Loucy (cell line): ENCODE results near the gene TMPRSS13.
A peak's percentile ranks its signal among the peaks of the same experiment; 100 is the strongest.

Experiments used
- H2AFZ ChIP-seq: fragments of 200-600 bp; sonication (generic); 2 replicates; pipeline ENCODE4 v1.6.0; 2016; ENCODE audit warnings: antibody characterized with exemption, mild to moderate bottlenecking, low read length, moderate library complexity
- H3F3A ChIP-seq: fragments of 200-600 bp; 2 replicates; pipeline ENCODE4 v1.6.0; 2016; ENCODE audit warnings: antibody characterized with exemption, low read depth, mild to moderate bottlenecking
- H3K27me3 ChIP-seq: fragments of 200-600 bp; sonication (generic); 2 replicates; pipeline ENCODE4 v1.6.1; 2014; ENCODE audit warnings: low read length, mild to moderate bottlenecking; ENCODE audit not compliant: insufficient read depth, poor library complexity, severe bottlenecking
- H3K36me3 ChIP-seq: fragments of 200-600 bp; sonication (generic); 2 replicates; pipeline ENCODE4 v1.6.1; 2016; ENCODE audit warnings: low read length; ENCODE audit not compliant: insufficient read depth
- H3K4me1 ChIP-seq: fragments of 200-600 bp; sonication (generic); 2 replicates; pipeline ENCODE4 v1.5.1; 2014; ENCODE audit warnings: low read length, mild to moderate bottlenecking; ENCODE audit not compliant: insufficient read depth, poor library complexity, severe bottlenecking
- H3K4me2 ChIP-seq: fragments of 200-600 bp; sonication (generic); 2 replicates; pipeline ENCODE4 v1.6.0; 2014; ENCODE audit warnings: antibody characterized with exemption, low read length, low read depth, mild to moderate bottlenecking; ENCODE audit not compliant: poor library complexity, severe bottlenecking
- H3K4me3 ChIP-seq: fragments of 200-600 bp; sonication (generic); 2 replicates; pipeline ENCODE4 v1.5.1; 2014; ENCODE audit warnings: low read length, mild to moderate bottlenecking, mixed read lengths; ENCODE audit not compliant: poor library complexity, severe bottlenecking
- H3K79me2 ChIP-seq: fragments of 200-600 bp; sonication (generic); 2 replicates; pipeline ENCODE4 v1.6.1; 2014; ENCODE audit warnings: low read length; ENCODE audit not compliant: insufficient read depth
- H3K9ac ChIP-seq: fragments of 200-600 bp; sonication (generic); 2 replicates; pipeline ENCODE4 v1.6.0; 2014; ENCODE audit warnings: mild to moderate bottlenecking, low read depth, low read length, moderate library complexity; ENCODE audit not compliant: poor library complexity, severe bottlenecking
- H3K9me2 ChIP-seq: fragments of 200-600 bp; sonication (generic); replicated peaks from 2 replicates; pipeline ENCODE4 v1.6.1; 2016; ENCODE audit warnings: low read depth, low read length, mixed read lengths
- H3K9me3 ChIP-seq: fragments of 200-600 bp; sonication (generic); 2 replicates; pipeline ENCODE4 v1.6.1; 2014; ENCODE audit warnings: mild to moderate bottlenecking, antibody characterized with exemption, low read length, low read depth; ENCODE audit not compliant: insufficient read depth
- H4K20me1 ChIP-seq: fragments of 200-600 bp; sonication (generic); 2 replicates; pipeline ENCODE4 v1.6.0; 2014; ENCODE audit warnings: antibody characterized with exemption, low read length, mild to moderate bottlenecking; ENCODE audit not compliant: insufficient read depth, poor library complexity, severe bottlenecking
- EZH2phosphoT487 ChIP-seq: fragments of 200-600 bp; IDR thresholded peaks from 2 replicates; pipeline ENCODE4 v1.6.1; 2018; ENCODE audit warnings: antibody characterized with exemption, mild to moderate bottlenecking, moderate library complexity, borderline replicate concordance
- TF ChIP-seq, protein P1 (sequence below): fragments of 200-600 bp; sonication (generic); conservative IDR thresholded peaks from 2 replicates; pipeline ENCODE4 v1.5.1; 2014; ENCODE audit warnings: mild to moderate bottlenecking, antibody characterized with exemption, low read length

The TMPRSS13 gene

DNA sequence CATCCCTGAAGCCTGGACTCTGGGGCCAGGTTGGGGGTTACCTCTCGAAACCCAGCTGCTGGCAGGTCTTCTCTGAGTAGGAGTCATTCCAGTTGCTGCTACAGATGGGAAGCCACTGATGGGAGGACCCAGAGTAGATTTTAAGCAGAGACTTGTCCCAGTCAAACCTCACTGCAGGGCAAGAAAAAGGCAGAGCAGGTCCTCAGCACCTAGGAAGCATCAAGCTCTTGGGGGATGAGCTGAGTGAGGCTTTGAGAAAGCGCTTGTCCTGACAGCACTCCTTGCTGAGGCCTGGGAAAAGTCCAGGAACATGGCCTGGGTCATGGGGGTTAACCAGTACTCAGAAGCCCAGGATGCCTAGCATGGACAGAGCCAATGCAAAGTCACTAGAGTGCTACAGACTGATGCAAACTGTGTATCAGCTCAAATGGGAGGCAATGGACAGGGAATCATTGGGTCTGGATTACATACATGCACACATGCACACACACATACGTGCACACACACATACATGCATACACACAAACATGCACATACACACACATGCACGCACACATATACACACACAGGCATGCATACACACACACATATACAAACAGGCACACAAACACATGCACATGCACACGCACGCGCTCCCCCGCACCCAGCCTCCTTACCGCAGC, 15.3 kb downstream of the TMPRSS13 start:
- peak overlapping the region; percentile 59 for H3K9ac ChIP-seq
- H3K27me3 ChIP-seq, result no peaks in the 10 kb centered on the region
- H3K4me3 ChIP-seq, result no peak overlapping the region
- no peak for TF ChIP-seq EZH2phosphoT487
- TF ChIP-seq, protein P1, sequence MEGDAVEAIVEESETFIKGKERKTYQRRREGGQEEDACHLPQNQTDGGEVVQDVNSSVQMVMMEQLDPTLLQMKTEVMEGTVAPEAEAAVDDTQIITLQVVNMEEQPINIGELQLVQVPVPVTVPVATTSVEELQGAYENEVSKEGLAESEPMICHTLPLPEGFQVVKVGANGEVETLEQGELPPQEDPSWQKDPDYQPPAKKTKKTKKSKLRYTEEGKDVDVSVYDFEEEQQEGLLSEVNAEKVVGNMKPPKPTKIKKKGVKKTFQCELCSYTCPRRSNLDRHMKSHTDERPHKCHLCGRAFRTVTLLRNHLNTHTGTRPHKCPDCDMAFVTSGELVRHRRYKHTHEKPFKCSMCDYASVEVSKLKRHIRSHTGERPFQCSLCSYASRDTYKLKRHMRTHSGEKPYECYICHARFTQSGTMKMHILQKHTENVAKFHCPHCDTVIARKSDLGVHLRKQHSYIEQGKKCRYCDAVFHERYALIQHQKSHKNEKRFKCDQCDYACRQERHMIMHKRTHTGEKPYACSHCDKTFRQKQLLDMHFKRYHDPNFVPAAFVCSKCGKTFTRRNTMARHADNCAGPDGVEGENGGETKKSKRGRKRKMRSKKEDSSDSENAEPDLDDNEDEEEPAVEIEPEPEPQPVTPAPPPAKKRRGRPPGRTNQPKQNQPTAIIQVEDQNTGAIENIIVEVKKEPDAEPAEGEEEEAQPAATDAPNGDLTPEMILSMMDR, result no peak
- no peak overlapping the region for H2AFZ ChIP-seq
- H3F3A ChIP-seq, result no peaks in the 10 kb centered on the region
- H3K9me2 ChIP-seq, result no peaks in the 10 kb centered on the region
- no peaks in the 10 kb centered on the region for H3K36me3 ChIP-seq
- H3K4me1 ChIP-seq, result peaks cover 49% of the 10 kb centered on the region
- no peaks in the 10 kb centered on the region for H3K79me2 ChIP-seq
- no peaks in the 10 kb centered on the region for H3K9me3 ChIP-seq
- peak overlapping the region; percentile 62 for H3K4me2 ChIP-seq
- H4K20me1 ChIP-seq, result no peaks in the 10 kb centered on the region

DNA sequence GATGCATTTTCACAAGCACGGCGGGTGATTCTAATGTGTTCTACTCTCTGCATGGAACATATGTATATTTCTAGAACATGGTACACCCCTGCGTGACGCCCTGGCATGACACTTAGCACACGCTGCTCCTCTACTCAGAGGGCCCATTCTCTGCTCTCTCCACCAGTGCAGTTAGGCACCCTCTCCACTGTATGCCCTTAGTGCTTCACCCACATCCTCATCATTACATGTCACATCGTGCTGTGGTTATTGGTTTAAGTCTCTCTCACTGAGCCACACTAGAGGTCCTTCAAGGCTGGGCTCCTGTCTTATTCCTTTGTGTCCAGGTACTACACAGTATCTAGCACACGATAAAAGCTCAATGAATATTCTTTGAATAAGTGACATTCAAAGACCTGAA, 16.7 kb downstream of the TMPRSS13 start:
- H3K4me1 ChIP-seq, result peaks cover 63% of the 10 kb centered on the region
- no peak for TF ChIP-seq EZH2phosphoT487
- TF ChIP-seq, protein P1, result no peak

DNA sequence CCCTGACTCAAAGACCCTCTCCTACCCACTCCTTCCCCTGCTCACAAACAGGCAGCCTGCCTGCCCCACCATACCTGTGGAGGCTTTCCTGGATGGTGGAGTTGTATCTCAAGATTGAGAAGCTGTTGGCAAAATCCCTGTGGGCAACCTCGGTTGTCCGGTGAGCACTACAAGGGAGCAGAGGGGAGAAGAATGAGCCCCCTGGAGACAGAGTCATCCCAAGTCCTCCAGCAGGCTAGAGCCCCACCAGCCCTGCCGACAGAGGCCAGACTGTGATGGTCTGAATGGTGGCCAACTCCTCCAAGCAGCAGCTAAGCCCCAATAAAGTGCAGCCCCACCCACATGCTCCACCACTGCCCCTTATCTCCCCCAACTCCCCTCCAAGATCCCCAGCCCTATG, 17.5 kb downstream of the TMPRSS13 start:
- Histone ChIP-seq H3K4me1 (peaks cover 65% of the 10 kb centered on the region), H2AFZ (no peak overlapping the region), H3K36me3 (no peaks in the 10 kb centered on the region), H3K9me2 (no peaks in the 10 kb centered on the region), H3K27me3 (no peaks in the 10 kb centered on the region), H3K79me2 (peaks cover 15% of the 10 kb centered on the region; the same call in 1 of the 2 replicates), H3K9me3 (no peaks in the 10 kb centered on the region), H3K4me2 (no peak overlapping the region), H4K20me1 (no peaks in the 10 kb centered on the region), H3F3A (no peaks in the 10 kb centered on the region), H3K4me3 (no peak overlapping the region), H3K9ac (no peak overlapping the region)
- TF ChIP-seq, protein P1, result no peak
- no peak for TF ChIP-seq EZH2phosphoT487

More for the DNA sequence above, 16.7 kb downstream of the TMPRSS13 start:
- no peak overlapping the region for H3K9ac ChIP-seq
- H3K36me3 ChIP-seq, result no peaks in the 10 kb centered on the region
- H4K20me1 ChIP-seq, result no peaks in the 10 kb centered on the region
- peaks cover 13% of the 10 kb centered on the region; the same call in 1 of the 2 replicates for H3K79me2 ChIP-seq
- no peaks in the 10 kb centered on the region for H3K9me2 ChIP-seq
- no peak overlapping the region for H3K4me2 ChIP-seq
- no peak overlapping the region for H2AFZ ChIP-seq
- H3F3A ChIP-seq, result no peaks in the 10 kb centered on the region
- H3K9me3 ChIP-seq, result no peaks in the 10 kb centered on the region
- H3K27me3 ChIP-seq, result no peaks in the 10 kb centered on the region
- H3K4me3 ChIP-seq, result no peak overlapping the region
